Keratinocyte (primary cell): ENCODE data around the gene ACTN4.

Source experiments
- CTCF ChIP-seq, 3 experiments: IDR thresholded peaks in 1 of 3; conservative IDR thresholded peaks in 1 of 3; optimal IDR thresholded peaks in 1 of 3; 2 replicates in 2 of 3; 3 replicates in 1 of 3; pipeline versions ENCODE3 to v1.5.1; 2011; ENCODE audit warnings: low read length in 3 of 3, mild to moderate bottlenecking in 3 of 3, moderate library complexity in 2 of 3, control low read depth in 1 of 3, inconsistent platforms in 1 of 3; ENCODE audit not compliant: insufficient read depth in 2 of 3; ENCODE audit errors: extremely low read depth in 1 of 3
- EZH2 ChIP-seq: IDR thresholded peaks from one replicate; pipeline ENCODE4 v1.6.1; 2012; ENCODE audit warnings: inconsistent platforms, mild to moderate bottlenecking, low read length, moderate library complexity

DNA sequence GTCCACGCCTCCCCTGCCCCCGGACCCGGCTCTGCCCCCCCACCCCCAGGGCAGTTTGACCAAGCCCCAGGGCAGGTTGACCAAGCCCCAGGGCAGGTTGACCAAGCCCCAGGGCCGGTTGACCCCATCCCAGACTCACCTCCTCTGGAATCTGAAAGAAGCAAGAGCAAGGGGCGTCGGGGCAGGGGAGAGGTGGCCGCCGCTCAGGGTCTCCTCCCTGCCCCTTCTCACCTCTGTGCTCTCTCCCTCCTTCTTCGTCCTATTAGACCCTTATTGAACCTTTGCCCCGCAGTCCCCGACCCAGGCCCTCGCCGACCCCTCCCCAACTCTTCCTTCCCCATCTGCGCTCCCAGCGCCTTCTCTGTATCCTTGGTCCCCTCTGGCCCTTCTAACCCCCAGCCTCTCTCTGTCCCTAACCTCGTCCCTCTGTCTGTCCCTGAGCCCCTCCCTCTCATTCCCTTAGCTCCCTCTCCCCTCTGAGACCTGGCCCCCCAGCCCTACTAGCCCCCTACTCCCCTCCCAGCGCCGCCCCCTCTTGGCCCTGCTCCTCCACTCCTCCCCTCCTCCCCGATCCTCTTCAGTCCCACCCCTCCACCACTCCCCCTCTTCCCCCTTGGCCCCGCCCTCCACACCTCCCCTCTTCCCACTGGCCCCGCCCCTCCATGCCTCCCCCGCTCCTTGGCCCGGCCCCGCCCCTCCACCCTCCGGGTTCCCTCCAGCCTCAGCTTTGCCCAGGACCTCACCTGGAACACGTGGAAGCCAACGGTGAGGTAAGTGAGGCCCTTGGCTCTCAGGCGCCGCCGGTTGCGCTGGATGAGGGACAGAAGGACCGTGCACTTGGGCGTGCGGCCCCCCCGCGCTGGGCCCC, 89.2 kb downstream of the ACTN4 start:
- TF ChIP-seq CTCF (optimal IDR thresholded peaks at IDR 0.05 in 1 of 3, IDR thresholded peaks at IDR 0.05 in 1 of 3, conservative IDR thresholded peaks at IDR 0.05 in 1 of 3; ENCODE audit: extremely low read depth in 1 of 3, insufficient read depth in 2 of 3, low read length in 3 of 3) (no peak), EZH2 (no peak)
